ENCODE results near the gene TSC22D4. TPM values are rescaled to one million over a fixed set of nuclear protein-coding genes. Genes with fewer than 3 reads are reported as not detected.
A peak's percentile ranks its signal among the peaks of the same experiment; 100 is the strongest.
"Not testable (repeated sequence)": the region's sequence is repeated elsewhere in the genome, so short reads cannot be mapped to it uniquely, and the experiment has no call there.

The TSC22D4 gene
- total RNA-seq, 1 donor from 2014 or later, result 51.8 TPM

DNA sequence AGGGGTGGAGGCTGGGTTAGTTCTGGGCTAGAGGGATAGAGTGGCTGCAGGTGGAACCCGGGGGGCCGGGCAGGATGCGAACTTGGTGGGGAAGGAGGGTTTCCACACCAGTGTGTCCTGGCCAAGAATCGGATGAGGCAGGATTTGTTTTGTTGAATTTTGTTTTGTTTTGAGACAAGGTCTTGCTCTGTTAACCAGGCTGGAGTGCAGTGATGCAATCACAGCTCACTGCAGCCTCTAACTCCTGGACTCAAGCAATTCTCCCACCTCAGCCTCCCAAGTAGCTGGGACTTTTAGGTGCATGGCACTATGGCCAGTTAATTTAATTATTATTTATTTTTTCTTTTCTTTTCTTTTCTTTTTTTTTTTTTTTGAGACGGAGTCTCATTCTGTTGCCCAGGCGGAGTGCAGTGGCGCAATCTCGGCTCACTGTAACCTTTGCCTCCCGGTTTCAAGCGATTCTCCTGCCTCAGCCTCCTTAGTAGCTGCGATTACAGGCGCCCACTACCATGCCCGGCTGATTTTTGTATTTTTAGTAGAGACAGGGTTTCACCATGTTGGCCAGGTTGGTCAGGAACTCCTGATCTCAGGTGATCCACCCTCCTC, 29.7 kb downstream of the TSC22D4 start:
- no peak for DNase-seq
- Histone ChIP-seq H3K27me3 (no peaks in the 10 kb centered on the region), H3K4me3 (no peak overlapping the region), H3K4me1 (peaks cover 11% of the 10 kb centered on the region), H3K9me3 (no peaks in the 10 kb centered on the region), H3K36me3 (no peaks in the 10 kb centered on the region), H3K27ac (no peak overlapping the region)
- intact Hi-C loops (cut with DNase I), result no loop called here
- TF ChIP-seq, protein P1, sequence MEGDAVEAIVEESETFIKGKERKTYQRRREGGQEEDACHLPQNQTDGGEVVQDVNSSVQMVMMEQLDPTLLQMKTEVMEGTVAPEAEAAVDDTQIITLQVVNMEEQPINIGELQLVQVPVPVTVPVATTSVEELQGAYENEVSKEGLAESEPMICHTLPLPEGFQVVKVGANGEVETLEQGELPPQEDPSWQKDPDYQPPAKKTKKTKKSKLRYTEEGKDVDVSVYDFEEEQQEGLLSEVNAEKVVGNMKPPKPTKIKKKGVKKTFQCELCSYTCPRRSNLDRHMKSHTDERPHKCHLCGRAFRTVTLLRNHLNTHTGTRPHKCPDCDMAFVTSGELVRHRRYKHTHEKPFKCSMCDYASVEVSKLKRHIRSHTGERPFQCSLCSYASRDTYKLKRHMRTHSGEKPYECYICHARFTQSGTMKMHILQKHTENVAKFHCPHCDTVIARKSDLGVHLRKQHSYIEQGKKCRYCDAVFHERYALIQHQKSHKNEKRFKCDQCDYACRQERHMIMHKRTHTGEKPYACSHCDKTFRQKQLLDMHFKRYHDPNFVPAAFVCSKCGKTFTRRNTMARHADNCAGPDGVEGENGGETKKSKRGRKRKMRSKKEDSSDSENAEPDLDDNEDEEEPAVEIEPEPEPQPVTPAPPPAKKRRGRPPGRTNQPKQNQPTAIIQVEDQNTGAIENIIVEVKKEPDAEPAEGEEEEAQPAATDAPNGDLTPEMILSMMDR (IDR thresholded peaks at IDR 0.05), result no peak
- no peak for ATAC-seq

DNA sequence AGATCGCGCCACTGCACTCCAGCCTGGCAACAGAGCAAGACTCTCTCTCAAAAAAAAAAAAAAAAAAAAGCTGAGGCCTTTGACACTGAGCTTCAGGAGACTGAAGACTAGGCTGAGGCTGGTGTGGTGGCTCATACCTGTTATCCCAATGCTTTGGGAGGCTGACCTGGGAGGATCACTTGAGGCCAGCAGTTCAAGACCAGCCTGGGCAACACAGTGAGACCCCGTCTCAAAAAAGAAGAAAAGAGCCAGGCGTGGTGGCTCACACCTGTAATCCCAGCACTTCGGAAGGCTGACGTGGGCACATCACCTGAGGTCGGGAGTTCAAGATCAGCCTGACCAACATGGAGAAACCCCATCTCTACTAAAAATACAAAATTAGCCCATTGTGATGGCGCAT, 31.7 kb downstream of the TSC22D4 start:
- H3K4me3 ChIP-seq; H3K27ac ChIP-seq; intact Hi-C loops (cut with DNase I); ATAC-seq; DNase-seq; H3K36me3 ChIP-seq; H3K27me3 ChIP-seq; H3K9me3 ChIP-seq: not testable (repeated sequence)
- peaks cover 11% of the 10 kb centered on the region for H3K4me1 ChIP-seq

DNA sequence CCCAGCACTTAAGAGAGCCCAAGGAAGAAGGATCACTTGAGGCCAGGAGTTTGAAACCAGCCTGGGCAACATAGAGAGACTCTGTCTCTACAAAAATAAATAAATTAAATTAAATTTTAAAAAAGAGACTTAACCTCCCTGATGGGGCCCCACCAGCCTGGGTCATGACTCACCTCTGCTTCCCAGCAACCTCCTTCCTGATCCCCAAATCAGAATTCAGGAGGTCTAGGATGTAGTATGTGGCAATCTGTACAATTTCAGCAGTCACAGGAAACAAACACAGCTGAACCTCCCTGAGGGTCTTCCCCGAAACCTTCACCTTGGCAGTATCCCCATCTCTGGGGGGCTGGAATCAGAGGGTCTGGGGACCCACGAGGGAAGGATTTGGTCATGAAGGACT, 33.0 kb downstream of the TSC22D4 start:
- TF ChIP-seq, protein P1 (IDR thresholded peaks at IDR 0.05), result no peak
- H3K4me3 ChIP-seq, result no peak overlapping the region
- H3K4me1 ChIP-seq, result peaks cover 11% of the 10 kb centered on the region
- H3K36me3 ChIP-seq, result no peaks in the 10 kb centered on the region
- H3K9me3 ChIP-seq, result no peaks in the 10 kb centered on the region
- intact Hi-C loops (cut with DNase I), result no loop called here
- ATAC-seq (no peak), DNase-seq (no peak)
- H3K27me3 ChIP-seq, result no peaks in the 10 kb centered on the region
- H3K27ac ChIP-seq, result no peak overlapping the region

DNA sequence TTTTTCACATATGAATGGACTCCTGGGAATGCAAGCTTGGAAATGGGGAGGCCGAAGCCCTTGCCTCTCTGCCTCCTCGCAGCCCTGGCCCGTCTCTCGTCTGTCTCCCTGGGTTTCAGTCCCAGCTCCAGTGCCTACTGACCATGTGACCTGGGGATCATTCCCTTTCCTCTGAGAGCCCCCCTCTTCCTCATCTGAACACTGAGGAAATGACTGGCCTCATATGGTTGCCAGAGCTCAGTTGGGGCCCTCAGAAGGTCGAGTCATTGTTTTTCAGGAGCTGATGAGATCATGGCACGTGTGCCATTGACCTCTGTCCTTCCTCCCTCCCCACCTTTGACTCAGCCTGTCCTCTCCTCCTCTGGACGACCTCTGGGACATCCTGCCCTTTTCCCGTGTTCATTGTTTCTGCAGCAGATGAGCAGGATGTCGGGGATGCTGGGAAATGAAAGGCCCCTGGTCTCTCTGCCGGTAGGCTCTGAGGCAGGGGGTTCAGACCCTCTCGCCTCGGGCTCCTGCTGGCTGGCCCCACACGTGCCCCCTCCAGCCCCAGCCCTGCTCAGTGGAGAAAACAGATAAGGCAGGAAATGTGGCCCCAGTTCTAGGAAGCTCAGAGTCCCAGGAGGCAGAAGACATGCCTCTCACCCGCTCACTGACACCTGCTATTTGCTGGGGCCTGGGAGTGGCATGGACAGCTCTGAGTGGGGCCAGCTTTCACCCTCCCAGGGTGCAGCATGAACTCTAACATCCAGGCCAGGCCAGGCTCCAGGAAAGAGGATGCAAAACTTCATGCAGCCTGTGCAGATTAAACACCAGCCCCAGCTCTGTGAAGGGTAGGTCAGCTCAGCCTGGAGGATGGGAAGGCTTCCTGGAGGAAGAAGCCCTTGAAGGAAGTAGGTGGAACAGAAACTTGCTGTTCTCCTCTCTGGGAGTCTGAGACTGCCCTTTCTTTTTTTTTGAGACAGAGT, 34.4 kb downstream of the TSC22D4 start:
- TF ChIP-seq, protein P1 (IDR thresholded peaks at IDR 0.05), result no peak
- no peak overlapping the region for H3K4me3 ChIP-seq
- H3K9me3 ChIP-seq, result no peaks in the 10 kb centered on the region
- ATAC-seq (peak; percentile 77), DNase-seq (peak; percentile 52)
- H3K27me3 ChIP-seq, result no peaks in the 10 kb centered on the region
- peak overlapping the region; percentile 74 for H3K27ac ChIP-seq
- no peaks in the 10 kb centered on the region for H3K36me3 ChIP-seq
- H3K4me1 ChIP-seq, result peaks cover 11% of the 10 kb centered on the region
- intact Hi-C loops (cut with DNase I), result no loop called here

DNA sequence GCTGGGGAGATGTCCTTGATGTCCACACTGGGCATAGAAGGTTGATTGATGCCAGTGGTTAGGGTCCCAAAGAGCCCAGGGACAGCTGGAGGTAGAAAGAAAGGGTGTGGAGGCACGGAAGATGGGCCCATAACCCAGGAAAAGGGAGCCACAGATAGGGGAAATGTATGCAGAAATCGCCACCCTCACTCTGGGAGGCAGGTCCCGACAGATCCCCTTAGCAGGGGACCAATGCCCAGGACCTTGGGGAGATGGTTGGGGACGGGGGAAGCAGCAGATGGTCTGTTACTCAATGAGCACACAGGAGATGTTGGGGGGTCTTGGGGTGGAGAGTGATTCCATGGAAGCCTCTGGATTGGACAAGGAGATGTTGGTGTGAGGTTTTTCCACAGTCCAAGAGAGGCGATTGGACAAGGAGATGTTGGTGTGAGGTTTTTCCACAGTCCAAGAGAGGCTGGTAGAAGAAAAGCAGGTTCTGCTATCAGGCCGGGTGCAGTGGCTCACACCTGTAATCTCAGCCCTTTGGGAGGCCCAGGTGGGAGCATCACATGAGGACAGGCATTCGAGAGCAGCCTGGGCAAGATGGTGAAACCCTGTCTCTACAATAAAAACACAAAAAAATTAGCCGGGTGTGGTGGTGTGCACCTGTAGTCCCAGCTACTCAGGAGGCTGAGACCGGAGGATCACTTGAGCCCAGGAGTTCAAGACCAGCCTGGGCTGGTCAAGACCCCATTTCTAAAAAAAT, 35.7 kb downstream of the TSC22D4 start:
- Histone ChIP-seq H3K4me3 (no peak overlapping the region), H3K4me1 (peaks cover 11% of the 10 kb centered on the region), H3K9me3 (no peaks in the 10 kb centered on the region), H3K27me3 (no peaks in the 10 kb centered on the region), H3K36me3 (no peaks in the 10 kb centered on the region), H3K27ac (peak overlapping the region; percentile 68)
- DNase-seq (peak; percentile 25), ATAC-seq (no peak)
- TF ChIP-seq, protein P1 (IDR thresholded peaks at IDR 0.05), result no peak
- intact Hi-C loops (cut with DNase I), result no loop called here
